Effector memory CD8-positive, alpha-beta T cell (primary cell): Measurements from ENCODE around the gene PLXNB2.
A peak's percentile ranks its signal among the peaks of the same experiment; 100 is the strongest.
"Not testable (repeated sequence)": the region's sequence is repeated elsewhere in the genome, so short reads cannot be mapped to it uniquely, and the experiment has no call there.

ENCODE experiments used
- ATAC-seq: fragments of 150-1000 bp; cut with Tn5 transposase; replicated peaks from 2 replicates; pipeline ENCODE4 v1.10.0; 2021; ENCODE audit warnings: mild to moderate bottlenecking, moderate library complexity
- DNase-seq, 3 experiments: peaks; one replicate each; pipeline ENCODE4 v3.0.0; 2021
- H3K27ac Mint-ChIP-seq, 2 donors: one replicate each; pipeline ENCODE4 v1.8.0; 2022; ENCODE audit warnings: mild to moderate bottlenecking in 2 of 2, mixed read lengths in 2 of 2, moderate library complexity in 2 of 2
- H3K27me3 Mint-ChIP-seq, 2 donors: one replicate each; pipeline ENCODE4 v1.8.0; 2022; ENCODE audit warnings: mixed read lengths in 2 of 2
- H3K36me3 Mint-ChIP-seq: one replicate; pipeline ENCODE4 v1.8.0; 2022; ENCODE audit warnings: mild to moderate bottlenecking, moderate library complexity, mixed read lengths; ENCODE audit not compliant: insufficient read depth
- H3K4me1 Mint-ChIP-seq, 2 donors: one replicate each; pipeline ENCODE4 v1.8.0; 2022; ENCODE audit warnings: low read depth in 2 of 2, mixed read lengths in 2 of 2
- H3K4me3 Mint-ChIP-seq, 2 donors: one replicate each; pipeline ENCODE4 v1.8.0; 2022; ENCODE audit warnings: mild to moderate bottlenecking in 2 of 2, mixed read lengths in 2 of 2, moderate library complexity in 2 of 2
- H3K9me3 Mint-ChIP-seq, 2 donors: one replicate each; pipeline ENCODE4 v1.8.0; 2022; ENCODE audit warnings: mixed read lengths in 2 of 2

The PLXNB2 gene

GRCh38 chr22:50338042-50338573 lies 30.7 kb upstream of the PLXNB2 start:
- Mint-ChIP-seq H3K9me3 (no peaks in the 10 kb centered on the region), H3K4me3 (no peak overlapping the region), H3K4me1 (peaks cover 3 to 4% of the 10 kb centered on the region in 2 donors), H3K36me3 (peaks cover 4% of the 10 kb centered on the region), H3K27me3 (no peaks in the 10 kb centered on the region), H3K27ac (no peak overlapping the region)
- no peak for ATAC-seq
- no peak for DNase-seq

- Mint-ChIP-seq H3K9me3 (no peaks in the 10 kb centered on the region), H3K36me3 (peaks cover 4% of the 10 kb centered on the region), H3K4me1 (peaks cover 2 to 4% of the 10 kb centered on the region in 2 donors), H3K27me3 (no peaks in the 10 kb centered on the region), H3K4me3 (no peak overlapping the region), H3K27ac (no peak overlapping the region)
- DNase-seq = no peak
- no peak for ATAC-seq
Measured at GRCh38 chr22:50337262-50338041, 30.0 kb upstream of the PLXNB2 start.

- ATAC-seq, H3K27me3 Mint-ChIP-seq, H3K4me3 Mint-ChIP-seq, H3K9me3 Mint-ChIP-seq, H3K36me3 Mint-ChIP-seq, H3K4me1 Mint-ChIP-seq, H3K27ac Mint-ChIP-seq, DNase-seq: not testable (repeated sequence)
Measured at GRCh38 chr22:50334433-50334832, 27.0 kb upstream of the PLXNB2 start.

- peaks cover 9 to 10% of the 10 kb centered on the region in 2 donors for H3K4me1 Mint-ChIP-seq
- ATAC-seq (no peak), DNase-seq (no peak)
- no peak overlapping the region for H3K4me3 Mint-ChIP-seq
- no peaks in the 10 kb centered on the region for H3K9me3 Mint-ChIP-seq
- no peak overlapping the region for H3K27ac Mint-ChIP-seq
- peaks cover 0 to 8% of the 10 kb centered on the region in 2 donors for H3K27me3 Mint-ChIP-seq
- H3K36me3 Mint-ChIP-seq = peaks cover 11% of the 10 kb centered on the region
Measured at GRCh38 chr22:50329236-50329635, 21.8 kb upstream of the PLXNB2 start.

- H3K36me3 Mint-ChIP-seq = peaks cover 12% of the 10 kb centered on the region
- peak overlapping the region; percentile 81 for H3K4me3 Mint-ChIP-seq
- H3K27ac Mint-ChIP-seq = peak overlapping the region in 1 of 2 donors; percentile 63
- DNase-seq = no peak
- no peak for ATAC-seq
- no peaks in the 10 kb centered on the region for H3K9me3 Mint-ChIP-seq
- peaks cover 9 to 10% of the 10 kb centered on the region in 2 donors for H3K4me1 Mint-ChIP-seq
- peaks cover 0 to 8% of the 10 kb centered on the region in 2 donors for H3K27me3 Mint-ChIP-seq
Measured at GRCh38 chr22:50327711-50328019, 20.2 kb upstream of the PLXNB2 start.

GRCh38 chr22:50326956-50327710 lies 19.7 kb upstream of the PLXNB2 start, which contains the start of gene DENND6B:
Gene DENND6B, minus strand, starts transcription at chr22:50327012. Its CDS starts 24 bp downstream, at chr22:50326988.
- Mint-ChIP-seq H3K4me3 (peak within 1 kb of the TSS; percentile 82 to 85), H3K4me1 (peaks cover 9 to 10% of the 10 kb centered on the region in 2 donors), H3K27ac (peak within 1 kb of the TSS in 1 of 2 donors; percentile 85), H3K9me3 (no peaks in the 10 kb centered on the region), H3K27me3 (peaks cover 0 to 8% of the 10 kb centered on the region in 2 donors), H3K36me3 (peaks cover 12% of the 10 kb centered on the region)
- ATAC-seq (peak; percentile 92), DNase-seq (peak; percentile 53 to 60 (median 58))

- DNase-seq (no peak), ATAC-seq (no peak)
- Mint-ChIP-seq H3K4me3 (peak overlapping the region; percentile 82 to 85), H3K27me3 (peaks cover 0 to 8% of the 10 kb centered on the region in 2 donors), H3K27ac (peak overlapping the region in 1 of 2 donors; percentile 85), H3K4me1 (peaks cover 9 to 10% of the 10 kb centered on the region in 2 donors), H3K9me3 (no peaks in the 10 kb centered on the region), H3K36me3 (peaks cover 12% of the 10 kb centered on the region)
Measured at GRCh38 chr22:50326225-50326955, 18.9 kb upstream of the PLXNB2 start.

GRCh38 chr22:50325444-50326224 lies 18.2 kb upstream of the PLXNB2 start:
- peaks cover 9 to 10% of the 10 kb centered on the region in 2 donors for H3K4me1 Mint-ChIP-seq
- H3K36me3 Mint-ChIP-seq = peaks cover 12% of the 10 kb centered on the region
- H3K4me3 Mint-ChIP-seq = peak overlapping the region; percentile 82 to 85
- no peak for DNase-seq
- ATAC-seq = no peak
- H3K27ac Mint-ChIP-seq = peak overlapping the region in 1 of 2 donors; percentile 85
- peaks cover 0 to 8% of the 10 kb centered on the region in 2 donors for H3K27me3 Mint-ChIP-seq
- no peaks in the 10 kb centered on the region for H3K9me3 Mint-ChIP-seq

- no peak overlapping the region for H3K27ac Mint-ChIP-seq
- H3K4me3 Mint-ChIP-seq = no peak overlapping the region
- peaks cover 9 to 10% of the 10 kb centered on the region in 2 donors for H3K4me1 Mint-ChIP-seq
- H3K36me3 Mint-ChIP-seq = peaks cover 12% of the 10 kb centered on the region
- no peak for ATAC-seq
- no peaks in the 10 kb centered on the region for H3K9me3 Mint-ChIP-seq
- peaks cover 0 to 8% of the 10 kb centered on the region in 2 donors for H3K27me3 Mint-ChIP-seq
- no peak for DNase-seq
Measured at GRCh38 chr22:50323900-50324299, 16.5 kb upstream of the PLXNB2 start.

GRCh38 chr22:50322382-50323104 lies 15.1 kb upstream of the PLXNB2 start:
- not testable (repeated sequence) for H3K4me1 Mint-ChIP-seq, H3K36me3 Mint-ChIP-seq, H3K27ac Mint-ChIP-seq, DNase-seq, H3K9me3 Mint-ChIP-seq, H3K4me3 Mint-ChIP-seq, ATAC-seq, H3K27me3 Mint-ChIP-seq

- H3K27me3 Mint-ChIP-seq = peaks cover 0 to 4% of the 10 kb centered on the region in 2 donors
- H3K4me3 Mint-ChIP-seq = no peak overlapping the region
- ATAC-seq (no peak), DNase-seq (no peak)
- peaks cover 0 to 2% of the 10 kb centered on the region in 2 donors for H3K4me1 Mint-ChIP-seq
- H3K27ac Mint-ChIP-seq = no peak overlapping the region
- H3K36me3 Mint-ChIP-seq = peaks cover 5% of the 10 kb centered on the region
- no peaks in the 10 kb centered on the region for H3K9me3 Mint-ChIP-seq
Measured at GRCh38 chr22:50320671-50321325, 13.4 kb upstream of the PLXNB2 start.

GRCh38 chr22:50320116-50320515 lies 12.7 kb upstream of the PLXNB2 start:
- Mint-ChIP-seq H3K4me1 (peaks cover 4% of the 10 kb centered on the region in 2 donors), H3K36me3 (peaks cover 5% of the 10 kb centered on the region), H3K9me3 (no peaks in the 10 kb centered on the region), H3K4me3 (no peak overlapping the region), H3K27me3 (no peaks in the 10 kb centered on the region), H3K27ac (no peak overlapping the region)
- DNase-seq = no peak
- no peak for ATAC-seq
